Measurements from ENCODE around the gene CITED1. TPM values are rescaled to one million over a fixed set of nuclear protein-coding genes. Genes with fewer than 3 reads are reported as not detected.

The CITED1 gene
- total and polyA plus RNA-seq, 2 donors (not counting 1 experiment from before 2014, with no cell fraction given), result not detected

DNA sequence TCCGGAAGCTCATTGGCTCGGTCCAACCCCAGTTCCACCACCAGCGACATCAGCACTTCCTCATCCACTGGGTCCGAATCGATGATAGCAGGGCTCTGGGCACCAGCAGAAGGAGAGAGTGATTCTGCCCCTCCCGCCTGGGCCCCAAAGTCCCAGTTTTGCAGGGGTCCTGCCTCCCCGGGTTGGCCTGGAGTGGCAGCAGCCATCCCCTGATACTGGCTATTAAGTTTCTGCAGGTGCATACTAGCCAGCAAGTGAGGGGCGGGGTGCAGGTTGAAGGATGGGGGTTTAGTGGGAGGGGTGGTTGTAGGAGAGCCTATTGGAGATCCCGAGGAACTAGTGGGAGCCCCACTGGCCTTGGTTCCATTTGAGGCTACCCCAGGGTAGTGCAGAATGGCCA, 3.9 kb downstream of the CITED1 start:
- intact Hi-C loops (cut with micrococcal nuclease), result no loop called here
- Histone ChIP-seq H3K27ac (ENCODE audit: low read length in 2 of 2) (no peak overlapping the region), H3K4me2 (replicated peaks; ENCODE audit: low read depth, low read length, poor library complexity, severe bottlenecking) (no peak overlapping the region), H3K79me2 (ENCODE audit: control insufficient read depth, insufficient read depth, low read length) (no peaks in the 10 kb centered on the region), H3K4me1 (ENCODE audit: control insufficient read depth in 2 of 2, insufficient read depth in 2 of 2, low read length in 2 of 2) (peaks cover 16 to 17% of the 10 kb centered on the region in 2 donors), H3K27me3 (replicated peaks in 1 of 4; ENCODE audit: control extremely low read depth in 1 of 4, control insufficient read depth in 3 of 4, insufficient read depth in 4 of 4, low read length in 3 of 4) (peaks cover 0 to 23% (median 9%) of the 10 kb centered on the region in 4 experiments), H3K4me3 (ENCODE audit: control extremely low read depth in 1 of 5, extremely low read depth in 1 of 5, insufficient read depth in 1 of 5, low read depth in 2 of 5, low read length in 4 of 5) (no peak overlapping the region), H2AFZ (ENCODE audit: insufficient read depth, low read depth, low read length, poor library complexity, severe bottlenecking) (no peak overlapping the region), H3K9ac (ENCODE audit: low read length) (no peak overlapping the region), H3K36me3 (replicated peaks in 1 of 2; ENCODE audit: control extremely low read depth in 1 of 2, control insufficient read depth in 1 of 2, extremely low read depth in 1 of 2, insufficient read depth in 2 of 2, low read length in 1 of 2) (no peaks in the 10 kb centered on the region), H3K9me3 (ENCODE audit: control extremely low read depth in 1 of 3, control insufficient read depth in 2 of 3, insufficient read depth in 1 of 3, low read length in 2 of 3) (no peaks in the 10 kb centered on the region), H4K20me1 (ENCODE audit: control insufficient read depth, insufficient read depth, low read length, poor library complexity, severe bottlenecking) (no peaks in the 10 kb centered on the region)
- no peak for ATAC-seq (ENCODE audit: low read depth)
- Mint-ChIP-seq H3K27me3 (peaks cover 40% of the 10 kb centered on the region), H3K27ac (no peak overlapping the region), H3K4me1 (peaks cover 12% of the 10 kb centered on the region), H3K4me3 (no peak overlapping the region), H3K9me3 (ENCODE audit: insufficient read depth) (no peaks in the 10 kb centered on the region)
- DNase-seq, result no peak
- ChIA-PET POLR2A (no interaction called here), CTCF (no interaction called here)
- 95% methylated on average over 3 of the region's 9 CpGs for WGBS (ENCODE audit: insufficient coverage)
- no peak for TF ChIP-seq EZH2 (IDR thresholded peaks at IDR 0.05; ENCODE audit: borderline replicate concordance, insufficient read depth, low read depth, low read length, poor library complexity, severe bottlenecking)
- TF ChIP-seq, protein P1, sequence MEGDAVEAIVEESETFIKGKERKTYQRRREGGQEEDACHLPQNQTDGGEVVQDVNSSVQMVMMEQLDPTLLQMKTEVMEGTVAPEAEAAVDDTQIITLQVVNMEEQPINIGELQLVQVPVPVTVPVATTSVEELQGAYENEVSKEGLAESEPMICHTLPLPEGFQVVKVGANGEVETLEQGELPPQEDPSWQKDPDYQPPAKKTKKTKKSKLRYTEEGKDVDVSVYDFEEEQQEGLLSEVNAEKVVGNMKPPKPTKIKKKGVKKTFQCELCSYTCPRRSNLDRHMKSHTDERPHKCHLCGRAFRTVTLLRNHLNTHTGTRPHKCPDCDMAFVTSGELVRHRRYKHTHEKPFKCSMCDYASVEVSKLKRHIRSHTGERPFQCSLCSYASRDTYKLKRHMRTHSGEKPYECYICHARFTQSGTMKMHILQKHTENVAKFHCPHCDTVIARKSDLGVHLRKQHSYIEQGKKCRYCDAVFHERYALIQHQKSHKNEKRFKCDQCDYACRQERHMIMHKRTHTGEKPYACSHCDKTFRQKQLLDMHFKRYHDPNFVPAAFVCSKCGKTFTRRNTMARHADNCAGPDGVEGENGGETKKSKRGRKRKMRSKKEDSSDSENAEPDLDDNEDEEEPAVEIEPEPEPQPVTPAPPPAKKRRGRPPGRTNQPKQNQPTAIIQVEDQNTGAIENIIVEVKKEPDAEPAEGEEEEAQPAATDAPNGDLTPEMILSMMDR (IDR thresholded peaks at IDR 0.05), result no peak

DNA sequence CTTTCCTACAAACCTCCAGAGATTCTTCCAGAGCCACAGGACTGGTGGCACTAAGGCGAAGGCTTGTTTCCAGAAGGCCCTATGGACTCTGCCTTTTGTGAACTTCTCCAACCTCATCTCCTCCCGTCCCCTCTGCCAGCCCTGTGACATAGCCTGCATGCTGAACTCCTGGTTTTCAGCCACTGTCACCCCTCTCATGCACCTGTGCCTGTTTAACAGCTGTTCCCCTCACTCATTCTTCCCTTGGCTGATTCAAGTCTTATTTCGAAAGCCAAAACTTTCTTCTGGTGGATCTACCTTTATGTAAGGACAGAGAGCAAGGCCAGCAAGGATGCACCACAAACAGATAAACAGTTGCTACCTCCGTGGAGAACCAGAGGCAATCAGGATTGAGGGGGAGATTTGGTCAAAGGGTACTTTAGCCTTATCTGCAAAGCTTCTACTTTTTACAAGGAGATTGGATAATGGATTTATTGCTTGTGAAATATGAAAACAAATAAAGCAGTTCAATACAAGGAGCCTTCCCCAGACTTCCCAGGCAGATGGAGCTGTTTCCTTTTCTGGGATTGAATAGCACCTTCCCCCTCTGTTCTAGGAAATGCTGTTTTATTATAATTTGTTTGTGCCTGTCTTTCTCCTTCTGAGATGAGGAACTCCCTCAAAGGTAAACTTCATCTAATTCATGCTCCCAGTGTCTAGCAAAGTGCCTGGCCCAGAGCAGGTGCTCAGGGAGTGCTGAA, 5.7 kb downstream of the CITED1 start:
- Histone ChIP-seq H3K27ac (ENCODE audit: low read length in 2 of 2) (no peak overlapping the region), H3K4me3 (ENCODE audit: control extremely low read depth in 1 of 5, extremely low read depth in 1 of 5, insufficient read depth in 1 of 5, low read depth in 2 of 5, low read length in 4 of 5) (no peak overlapping the region), H4K20me1 (ENCODE audit: control insufficient read depth, insufficient read depth, low read length, poor library complexity, severe bottlenecking) (no peaks in the 10 kb centered on the region), H3K36me3 (replicated peaks in 1 of 2; ENCODE audit: control extremely low read depth in 1 of 2, control insufficient read depth in 1 of 2, extremely low read depth in 1 of 2, insufficient read depth in 2 of 2, low read length in 1 of 2) (no peaks in the 10 kb centered on the region), H3K79me2 (ENCODE audit: control insufficient read depth, insufficient read depth, low read length) (no peaks in the 10 kb centered on the region), H2AFZ (ENCODE audit: insufficient read depth, low read depth, low read length, poor library complexity, severe bottlenecking) (no peak overlapping the region), H3K27me3 (replicated peaks in 1 of 4; ENCODE audit: control extremely low read depth in 1 of 4, control insufficient read depth in 3 of 4, insufficient read depth in 4 of 4, low read length in 3 of 4) (peaks cover 0 to 19% (median 6%) of the 10 kb centered on the region in 4 experiments), H3K4me1 (ENCODE audit: control insufficient read depth in 2 of 2, insufficient read depth in 2 of 2, low read length in 2 of 2) (peaks cover 8% of the 10 kb centered on the region in 2 donors), H3K9ac (ENCODE audit: low read length) (no peak overlapping the region), H3K4me2 (replicated peaks; ENCODE audit: low read depth, low read length, poor library complexity, severe bottlenecking) (no peak overlapping the region), H3K9me3 (ENCODE audit: control extremely low read depth in 1 of 3, control insufficient read depth in 2 of 3, insufficient read depth in 1 of 3, low read length in 2 of 3) (no peaks in the 10 kb centered on the region)
- H3K9me3 Mint-ChIP-seq (ENCODE audit: insufficient read depth), result no peaks in the 10 kb centered on the region
- ATAC-seq (ENCODE audit: low read depth), result no peak
- intact Hi-C loops (cut with micrococcal nuclease), result no loop called here
- peaks cover 50% of the 10 kb centered on the region for H3K27me3 Mint-ChIP-seq
- ChIA-PET POLR2A (no interaction called here), CTCF (no interaction called here)
- no peak overlapping the region for H3K4me3 Mint-ChIP-seq
- no peak for DNase-seq
- H3K4me1 Mint-ChIP-seq, result peaks cover 6% of the 10 kb centered on the region
- H3K27ac Mint-ChIP-seq, result no peak overlapping the region
- TF ChIP-seq, protein P1 (IDR thresholded peaks at IDR 0.05), result no peak
- TF ChIP-seq EZH2 (IDR thresholded peaks at IDR 0.05; ENCODE audit: borderline replicate concordance, insufficient read depth, low read depth, low read length, poor library complexity, severe bottlenecking), result no peak
- 92% methylated on average over 2 of the region's 4 CpGs for WGBS (ENCODE audit: insufficient coverage)
